HepG2 (cell line): ENCODE data around the gene VAV2.

ENCODE experiments used
- SETDB1 ChIP-seq: sonication (generic); formaldehyde crosslinking; IDR thresholded peaks from 2 replicates; pipeline ENCODE4 v1.5.1; 2020; ENCODE audit warnings: missing genetic modification reagents, mild to moderate bottlenecking, borderline replicate concordance
- SRSF9 ChIP-seq: fragments of 200-400 bp; formaldehyde crosslinking; IDR thresholded peaks from 2 replicates; pipeline ENCODE4 v1.6.1; 2018; ENCODE audit warnings: borderline replicate concordance, mild to moderate bottlenecking, low read depth, low read length; ENCODE audit not compliant: insufficient read depth, poor library complexity, severe bottlenecking
- ZNF430 ChIP-seq: sonication (generic); formaldehyde crosslinking; IDR thresholded peaks from 2 replicates; pipeline ENCODE4 v1.9.0; 2021; ENCODE audit warnings: mild to moderate bottlenecking, missing genetic modification reagents
- TF ChIP-seq, protein P1 (sequence below): sonication (generic); formaldehyde crosslinking; IDR thresholded peaks from 2 replicates; pipeline ENCODE4 v1.4.0; 2020; ENCODE audit warnings: missing genetic modification reagents
- TF ChIP-seq, protein P2 (sequence below): sonication (generic); formaldehyde crosslinking; IDR thresholded peaks from 2 replicates; pipeline ENCODE4 v1.4.0; 2020; ENCODE audit warnings: missing genetic modification reagents
- TF ChIP-seq, protein P3 (sequence below): sonication (generic); formaldehyde crosslinking; IDR thresholded peaks from 2 replicates; pipeline ENCODE4 v1.4.0; 2020; ENCODE audit warnings: mild to moderate bottlenecking, missing genetic modification reagents, borderline replicate concordance

DNA sequence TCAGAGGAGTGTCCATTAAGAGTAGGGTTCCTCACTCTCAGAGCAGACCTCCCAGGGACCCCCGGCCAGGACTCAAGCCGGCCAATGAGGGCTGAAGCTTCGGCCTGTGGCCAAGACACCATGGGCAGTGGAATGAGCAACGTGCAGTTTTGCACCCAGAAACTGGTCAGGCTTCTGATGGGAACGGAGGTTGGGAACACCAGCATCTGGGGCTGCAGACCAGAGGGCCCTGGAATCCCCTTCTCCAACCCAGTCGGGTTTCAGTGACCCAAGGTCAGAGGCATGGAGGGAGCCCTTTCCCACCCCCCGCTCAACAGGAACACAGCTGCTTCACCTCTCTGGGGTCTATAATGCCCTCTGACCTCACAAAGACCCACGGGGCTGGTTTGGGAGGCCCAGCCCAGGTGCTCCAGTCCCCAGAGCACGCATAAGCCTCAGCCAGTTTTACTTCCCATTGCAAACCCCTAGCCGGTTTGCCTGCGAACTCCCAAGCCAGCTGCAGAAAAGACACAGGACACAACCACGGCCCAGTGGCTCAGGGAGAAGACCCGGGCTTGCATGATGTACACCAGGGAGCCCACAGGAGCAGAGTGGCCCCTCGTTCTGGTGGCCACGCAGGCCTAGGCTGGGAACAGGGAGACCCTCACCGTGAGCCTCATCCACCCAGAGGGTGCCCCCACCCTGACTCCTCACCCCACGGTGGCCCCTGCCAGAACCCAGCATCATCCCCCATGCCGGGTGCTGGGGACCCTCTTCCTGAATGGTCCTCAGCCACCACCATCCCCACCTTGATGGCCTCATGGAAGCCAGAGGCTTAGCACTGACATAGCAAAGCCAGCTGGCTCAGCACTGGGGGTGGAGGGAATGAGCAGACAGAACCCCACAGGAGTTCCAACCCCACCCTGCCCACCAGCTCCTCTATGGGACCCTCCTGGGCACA is 30.6 kb downstream of the VAV2 start:
- TF ChIP-seq, protein P1, sequence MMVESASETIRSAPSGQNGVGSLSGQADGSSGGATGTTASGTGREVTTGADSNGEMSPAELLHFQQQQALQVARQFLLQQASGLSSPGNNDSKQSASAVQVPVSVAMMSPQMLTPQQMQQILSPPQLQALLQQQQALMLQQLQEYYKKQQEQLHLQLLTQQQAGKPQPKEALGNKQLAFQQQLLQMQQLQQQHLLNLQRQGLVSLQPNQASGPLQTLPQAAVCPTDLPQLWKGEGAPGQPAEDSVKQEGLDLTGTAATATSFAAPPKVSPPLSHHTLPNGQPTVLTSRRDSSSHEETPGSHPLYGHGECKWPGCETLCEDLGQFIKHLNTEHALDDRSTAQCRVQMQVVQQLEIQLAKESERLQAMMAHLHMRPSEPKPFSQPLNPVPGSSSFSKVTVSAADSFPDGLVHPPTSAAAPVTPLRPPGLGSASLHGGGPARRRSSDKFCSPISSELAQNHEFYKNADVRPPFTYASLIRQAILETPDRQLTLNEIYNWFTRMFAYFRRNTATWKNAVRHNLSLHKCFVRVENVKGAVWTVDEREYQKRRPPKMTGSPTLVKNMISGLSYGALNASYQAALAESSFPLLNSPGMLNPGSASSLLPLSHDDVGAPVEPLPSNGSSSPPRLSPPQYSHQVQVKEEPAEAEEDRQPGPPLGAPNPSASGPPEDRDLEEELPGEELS (CRISPR knock-in tag) = no peak
- TF ChIP-seq, protein P2, sequence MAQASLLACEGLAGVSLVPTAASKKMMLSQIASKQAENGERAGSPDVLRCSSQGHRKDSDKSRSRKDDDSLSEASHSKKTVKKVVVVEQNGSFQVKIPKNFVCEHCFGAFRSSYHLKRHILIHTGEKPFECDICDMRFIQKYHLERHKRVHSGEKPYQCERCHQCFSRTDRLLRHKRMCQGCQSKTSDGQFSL = no peak
- no peak for TF ChIP-seq SETDB1 (CRISPR knock-in tag)
- TF ChIP-seq, protein P3, sequence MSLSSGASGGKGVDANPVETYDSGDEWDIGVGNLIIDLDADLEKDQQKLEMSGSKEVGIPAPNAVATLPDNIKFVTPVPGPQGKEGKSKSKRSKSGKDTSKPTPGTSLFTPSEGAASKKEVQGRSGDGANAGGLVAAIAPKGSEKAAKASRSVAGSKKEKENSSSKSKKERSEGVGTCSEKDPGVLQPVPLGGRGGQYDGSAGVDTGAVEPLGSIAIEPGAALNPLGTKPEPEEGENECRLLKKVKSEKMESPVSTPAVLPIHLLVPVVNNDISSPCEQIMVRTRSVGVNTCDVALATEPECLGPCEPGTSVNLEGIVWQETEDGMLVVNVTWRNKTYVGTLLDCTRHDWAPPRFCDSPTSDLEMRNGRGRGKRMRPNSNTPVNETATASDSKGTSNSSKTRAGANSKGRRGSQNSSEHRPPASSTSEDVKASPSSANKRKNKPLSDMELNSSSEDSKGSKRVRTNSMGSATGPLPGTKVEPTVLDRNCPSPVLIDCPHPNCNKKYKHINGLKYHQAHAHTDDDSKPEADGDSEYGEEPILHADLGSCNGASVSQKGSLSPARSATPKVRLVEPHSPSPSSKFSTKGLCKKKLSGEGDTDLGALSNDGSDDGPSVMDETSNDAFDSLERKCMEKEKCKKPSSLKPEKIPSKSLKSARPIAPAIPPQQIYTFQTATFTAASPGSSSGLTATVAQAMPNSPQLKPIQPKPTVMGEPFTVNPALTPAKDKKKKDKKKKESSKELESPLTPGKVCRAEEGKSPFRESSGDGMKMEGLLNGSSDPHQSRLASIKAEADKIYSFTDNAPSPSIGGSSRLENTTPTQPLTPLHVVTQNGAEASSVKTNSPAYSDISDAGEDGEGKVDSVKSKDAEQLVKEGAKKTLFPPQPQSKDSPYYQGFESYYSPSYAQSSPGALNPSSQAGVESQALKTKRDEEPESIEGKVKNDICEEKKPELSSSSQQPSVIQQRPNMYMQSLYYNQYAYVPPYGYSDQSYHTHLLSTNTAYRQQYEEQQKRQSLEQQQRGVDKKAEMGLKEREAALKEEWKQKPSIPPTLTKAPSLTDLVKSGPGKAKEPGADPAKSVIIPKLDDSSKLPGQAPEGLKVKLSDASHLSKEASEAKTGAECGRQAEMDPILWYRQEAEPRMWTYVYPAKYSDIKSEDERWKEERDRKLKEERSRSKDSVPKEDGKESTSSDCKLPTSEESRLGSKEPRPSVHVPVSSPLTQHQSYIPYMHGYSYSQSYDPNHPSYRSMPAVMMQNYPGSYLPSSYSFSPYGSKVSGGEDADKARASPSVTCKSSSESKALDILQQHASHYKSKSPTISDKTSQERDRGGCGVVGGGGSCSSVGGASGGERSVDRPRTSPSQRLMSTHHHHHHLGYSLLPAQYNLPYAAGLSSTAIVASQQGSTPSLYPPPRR (CRISPR knock-in tag) = no peak
- TF ChIP-seq ZNF430 = no peak
- no peak for TF ChIP-seq SRSF9
